DOHH2 (cell line): ENCODE measurements around the gene LTO1.

ENCODE experiments used
- H3F3A ChIP-seq: fragments of 200-600 bp; sonication (generic), shearing (Covaris generic); 2 replicates; pipeline ENCODE4 v1.6.0; 2016; ENCODE audit warnings: antibody characterized with exemption, mild to moderate bottlenecking; ENCODE audit not compliant: control insufficient read depth, insufficient read depth
- H3K27ac ChIP-seq: fragments of 200-600 bp; sonication (generic); 2 replicates; pipeline ENCODE4 v1.5.1; 2014; ENCODE audit warnings: low read depth, mild to moderate bottlenecking, low read length, moderate library complexity
- H3K27me3 ChIP-seq: fragments of 200-600 bp; sonication (generic); 2 replicates; pipeline ENCODE4 v1.6.1; 2014; ENCODE audit warnings: mild to moderate bottlenecking, low read length, mixed read lengths; ENCODE audit not compliant: control insufficient read depth
- H3K36me3 ChIP-seq: fragments of 200-600 bp; sonication (generic); 2 replicates; pipeline ENCODE4 v1.6.1; 2014; ENCODE audit warnings: mild to moderate bottlenecking, low read length, moderate library complexity, mixed read lengths; ENCODE audit not compliant: control insufficient read depth
- H3K4me1 ChIP-seq: fragments of 200-600 bp; sonication (generic); 2 replicates; pipeline ENCODE4 v1.6.1; 2014; ENCODE audit warnings: mild to moderate bottlenecking, low read length, mixed read lengths; ENCODE audit not compliant: control insufficient read depth
- H3K4me2 ChIP-seq: fragments of 200-600 bp; sonication (generic); 2 replicates; pipeline ENCODE4 v1.6.0; 2014; ENCODE audit warnings: mild to moderate bottlenecking, low read length, moderate library complexity
- H3K4me3 ChIP-seq: fragments of 200-600 bp; sonication (generic); 2 replicates; pipeline ENCODE4 v1.5.1; 2014; ENCODE audit warnings: mild to moderate bottlenecking, low read length, mixed read lengths
- H3K79me2 ChIP-seq: fragments of 200-600 bp; sonication (generic); 2 replicates; pipeline ENCODE4 v1.6.1; 2014; ENCODE audit warnings: mild to moderate bottlenecking, low read length, mixed read lengths; ENCODE audit not compliant: control insufficient read depth
- H3K9me2 ChIP-seq: fragments of 200-600 bp; sonication (generic); replicated peaks from 2 replicates; pipeline ENCODE4 v1.6.1; 2014; ENCODE audit warnings: mild to moderate bottlenecking, low read length, mixed read lengths; ENCODE audit not compliant: control insufficient read depth
- H3K9me3 ChIP-seq: fragments of 200-600 bp; sonication (generic); 2 replicates; pipeline ENCODE4 v1.6.1; 2014; ENCODE audit warnings: antibody characterized with exemption, low read length, mixed read lengths; ENCODE audit not compliant: control insufficient read depth, insufficient read depth
- H4K20me1 ChIP-seq: fragments of 200-600 bp; sonication (generic); 2 replicates; pipeline ENCODE4 v1.6.0; 2014; ENCODE audit warnings: low read depth, mild to moderate bottlenecking, antibody characterized with exemption, low read length, moderate library complexity; ENCODE audit not compliant: control insufficient read depth, insufficient read depth
- CTCF ChIP-seq: fragments of 200-600 bp; sonication (generic); IDR thresholded peaks from one replicate; pipeline ENCODE4 v1.5.1; 2014; ENCODE audit warnings: antibody characterized with exemption, mild to moderate bottlenecking, low read depth, low read length; ENCODE audit not compliant: poor library complexity, severe bottlenecking
- EZH2phosphoT487 ChIP-seq: fragments of 200-600 bp; sonication (generic); IDR thresholded peaks from 2 replicates; pipeline ENCODE4 v1.6.1; 2017; ENCODE audit warnings: borderline replicate concordance, mild to moderate bottlenecking, antibody characterized with exemption, low read length, moderate library complexity, mixed read lengths

The LTO1 gene

GRCh38 chr11:69682681-69683326 is 7.7 kb upstream of the LTO1 start:
- Histone ChIP-seq H3K79me2 (no peaks in the 10 kb centered on the region), H3K4me3 (no peak overlapping the region), H3K27ac (no peak overlapping the region), H4K20me1 (no peaks in the 10 kb centered on the region), H3K27me3 (peaks cover 8% of the 10 kb centered on the region; the same call in 1 of the 2 replicates), H3K9me2 (no peaks in the 10 kb centered on the region), H3K9me3 (no peaks in the 10 kb centered on the region), H3F3A (no peaks in the 10 kb centered on the region), H3K4me1 (no peaks in the 10 kb centered on the region), H3K36me3 (no peaks in the 10 kb centered on the region), H3K4me2 (no peak overlapping the region)
- no peak for TF ChIP-seq CTCF
- no peak for TF ChIP-seq EZH2phosphoT487

GRCh38 chr11:69682221-69682620 is 7.1 kb upstream of the LTO1 start:
- H3K4me1 ChIP-seq: no peaks in the 10 kb centered on the region
- H3K36me3 ChIP-seq: no peaks in the 10 kb centered on the region
- no peaks in the 10 kb centered on the region for H3F3A ChIP-seq
- TF ChIP-seq EZH2phosphoT487: no peak
- H3K27me3 ChIP-seq: peaks cover 8% of the 10 kb centered on the region; the same call in 1 of the 2 replicates
- H3K9me3 ChIP-seq: no peaks in the 10 kb centered on the region
- no peaks in the 10 kb centered on the region for H3K79me2 ChIP-seq
- H3K27ac ChIP-seq: no peak overlapping the region
- no peak overlapping the region for H3K4me3 ChIP-seq
- H3K4me2 ChIP-seq: no peak overlapping the region
- no peaks in the 10 kb centered on the region for H4K20me1 ChIP-seq
- no peaks in the 10 kb centered on the region for H3K9me2 ChIP-seq

DNA sequence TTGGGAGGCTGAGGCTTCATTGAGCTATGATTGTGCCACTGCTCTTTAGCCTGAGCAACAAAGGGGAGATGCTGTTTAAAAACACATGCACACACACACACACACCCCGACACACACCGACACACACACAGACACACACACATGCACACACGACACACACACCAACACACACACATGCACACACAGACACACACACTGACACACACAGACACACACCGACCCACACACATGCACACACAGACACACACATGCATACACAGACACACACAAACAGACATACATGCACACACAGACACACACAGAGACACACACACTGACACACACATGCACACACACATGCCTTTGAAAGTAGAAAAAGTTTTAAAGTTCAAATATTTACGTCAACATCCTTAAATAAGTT is 5.5 kb upstream of the LTO1 start:
- no peaks in the 10 kb centered on the region for H3K9me2 ChIP-seq
- H3K4me2 ChIP-seq: no peak overlapping the region
- no peak for TF ChIP-seq CTCF
- TF ChIP-seq EZH2phosphoT487: no peak
- H3K9me3 ChIP-seq: no peaks in the 10 kb centered on the region
- no peaks in the 10 kb centered on the region for H3K79me2 ChIP-seq
- no peaks in the 10 kb centered on the region for H3K4me1 ChIP-seq
- peaks cover 8% of the 10 kb centered on the region; the same call in 1 of the 2 replicates for H3K27me3 ChIP-seq
- H3K36me3 ChIP-seq: no peaks in the 10 kb centered on the region
- H4K20me1 ChIP-seq: no peaks in the 10 kb centered on the region
- H3K27ac ChIP-seq: no peak overlapping the region
- H3K4me3 ChIP-seq: no peak overlapping the region
- no peaks in the 10 kb centered on the region for H3F3A ChIP-seq

- TF ChIP-seq CTCF: no peak
- no peak for TF ChIP-seq EZH2phosphoT487
- no peaks in the 10 kb centered on the region for H3F3A ChIP-seq
- H3K36me3 ChIP-seq: peaks cover 13% of the 10 kb centered on the region
- 0 out of 2 replicates have a peak, but pooled peaks cover 5% of the 10 kb centered on the region for H3K27me3 ChIP-seq
- H3K4me1 ChIP-seq: peaks cover 15% of the 10 kb centered on the region
- peaks cover 6% of the 10 kb centered on the region; the same call in 1 of the 2 replicates for H4K20me1 ChIP-seq
- no peak overlapping the region for H3K4me3 ChIP-seq
- peaks cover 24% of the 10 kb centered on the region for H3K79me2 ChIP-seq
- H3K9me3 ChIP-seq: no peaks in the 10 kb centered on the region
- H3K9me2 ChIP-seq: no peaks in the 10 kb centered on the region
- no peak overlapping the region for H3K4me2 ChIP-seq
- H3K27ac ChIP-seq: no peak overlapping the region
Measured at GRCh38 chr11:69677749-69678148, 2.6 kb upstream of the LTO1 start.
